Measurements from ENCODE around the gene EIF6.

DNA sequence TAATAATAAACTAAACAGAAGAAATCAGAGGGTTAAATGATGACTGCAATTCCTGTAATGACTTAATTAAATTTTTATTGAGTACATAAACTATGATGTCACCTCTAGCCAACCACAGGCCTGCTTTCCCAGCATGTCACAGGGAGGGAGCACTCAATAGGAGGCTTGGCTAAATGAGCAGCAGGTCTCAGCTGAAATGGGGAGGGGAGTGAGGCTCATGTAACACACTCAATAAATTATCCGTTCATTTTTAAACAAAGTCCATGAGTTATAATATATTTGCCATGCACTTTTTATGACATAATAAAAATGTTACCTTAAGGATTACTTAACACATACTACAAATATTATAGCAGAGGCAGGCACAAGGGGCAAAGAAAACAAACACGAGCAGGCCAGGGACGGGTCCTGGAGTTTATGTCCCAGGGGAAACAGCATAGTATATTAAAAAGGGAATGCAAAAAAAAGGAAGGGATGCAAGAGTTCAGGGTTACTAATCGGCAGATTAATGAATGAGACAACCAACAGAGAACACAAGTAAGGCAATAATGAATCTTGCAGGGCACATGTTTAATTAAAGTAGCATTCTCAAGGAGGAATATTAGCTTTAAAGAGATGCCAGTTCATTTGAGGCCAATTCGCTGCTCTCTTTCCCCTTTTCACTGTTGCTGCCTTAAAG lies 34.8 kb upstream of the EIF6 start:
- TF ChIP-seq CTCF (IDR thresholded peaks at IDR 0.05) (no peak), POLR2A (IDR thresholded peaks at IDR 0.05) (no peak)

All from adrenal gland (tissue), 5 donors.